Suprapubic skin (tissue), 3 donors: ENCODE results near the gene LCA5.

Source experiments
- POLR2A ChIP-seq, 2 donors: fragments of 450-650 bp; IDR thresholded peaks; one replicate each; pipeline ENCODE4 v1.6.1; 2017; ENCODE audit warnings: antibody characterized with exemption in 2 of 2, mild to moderate bottlenecking in 2 of 2, moderate library complexity in 2 of 2
- TF ChIP-seq, protein P1 (sequence below), 2 donors: fragments of 200-600 bp in 1 of 2; fragments of 450-650 bp in 1 of 2; sonication (generic) in 1 of 2; IDR thresholded peaks; one replicate each; pipeline ENCODE4 v1.5.1; 2016 to 2019; ENCODE audit warnings: antibody characterized with exemption in 2 of 2, mild to moderate bottlenecking in 1 of 2, moderate library complexity in 1 of 2

GRCh38 chr6:79513111-79513510 is 24.1 kb downstream of the LCA5 start:
- TF ChIP-seq, protein P1, sequence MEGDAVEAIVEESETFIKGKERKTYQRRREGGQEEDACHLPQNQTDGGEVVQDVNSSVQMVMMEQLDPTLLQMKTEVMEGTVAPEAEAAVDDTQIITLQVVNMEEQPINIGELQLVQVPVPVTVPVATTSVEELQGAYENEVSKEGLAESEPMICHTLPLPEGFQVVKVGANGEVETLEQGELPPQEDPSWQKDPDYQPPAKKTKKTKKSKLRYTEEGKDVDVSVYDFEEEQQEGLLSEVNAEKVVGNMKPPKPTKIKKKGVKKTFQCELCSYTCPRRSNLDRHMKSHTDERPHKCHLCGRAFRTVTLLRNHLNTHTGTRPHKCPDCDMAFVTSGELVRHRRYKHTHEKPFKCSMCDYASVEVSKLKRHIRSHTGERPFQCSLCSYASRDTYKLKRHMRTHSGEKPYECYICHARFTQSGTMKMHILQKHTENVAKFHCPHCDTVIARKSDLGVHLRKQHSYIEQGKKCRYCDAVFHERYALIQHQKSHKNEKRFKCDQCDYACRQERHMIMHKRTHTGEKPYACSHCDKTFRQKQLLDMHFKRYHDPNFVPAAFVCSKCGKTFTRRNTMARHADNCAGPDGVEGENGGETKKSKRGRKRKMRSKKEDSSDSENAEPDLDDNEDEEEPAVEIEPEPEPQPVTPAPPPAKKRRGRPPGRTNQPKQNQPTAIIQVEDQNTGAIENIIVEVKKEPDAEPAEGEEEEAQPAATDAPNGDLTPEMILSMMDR (IDR thresholded peaks at IDR 0.05) = no peak
- no peak for TF ChIP-seq POLR2A (IDR thresholded peaks at IDR 0.05)
